ENCODE data around the gene TMEM121B.

TMEM121B gene

DNA sequence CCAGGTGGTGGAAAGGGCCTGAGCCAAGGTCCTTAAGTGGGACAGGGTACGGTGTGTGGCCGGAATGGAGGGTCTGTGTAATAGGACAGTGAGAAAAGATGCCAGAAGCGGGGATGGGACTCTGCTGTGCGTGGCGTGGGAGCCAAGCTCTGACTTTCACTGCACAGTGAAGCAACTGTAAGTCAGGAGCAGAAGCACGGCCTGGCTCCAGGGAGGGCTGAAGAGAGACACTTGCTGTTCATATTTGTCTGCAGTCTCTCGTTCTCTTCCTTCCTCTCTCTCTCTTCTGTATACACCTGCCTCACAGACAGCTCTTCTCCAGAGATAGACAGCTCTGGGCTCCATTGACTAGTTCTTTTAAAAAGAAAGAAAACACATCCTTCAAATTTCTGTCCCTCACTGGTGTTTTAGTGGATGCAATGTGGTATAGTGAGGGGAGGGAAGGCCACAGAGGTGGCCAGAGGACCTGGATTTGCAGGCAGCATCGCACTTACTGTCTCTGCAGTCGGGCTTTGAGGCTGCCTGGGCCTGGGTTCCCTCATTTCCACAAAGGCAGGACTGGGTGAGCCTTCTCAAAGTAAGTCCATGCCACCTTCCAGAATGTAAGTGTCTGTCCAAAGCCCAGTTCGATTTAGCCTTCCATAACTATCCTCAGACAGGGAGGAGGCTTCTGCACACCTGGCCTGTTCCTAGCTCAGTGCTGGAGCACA, 34.2 kb downstream of the TMEM121B start:
- DNase-seq: no peak

DNA sequence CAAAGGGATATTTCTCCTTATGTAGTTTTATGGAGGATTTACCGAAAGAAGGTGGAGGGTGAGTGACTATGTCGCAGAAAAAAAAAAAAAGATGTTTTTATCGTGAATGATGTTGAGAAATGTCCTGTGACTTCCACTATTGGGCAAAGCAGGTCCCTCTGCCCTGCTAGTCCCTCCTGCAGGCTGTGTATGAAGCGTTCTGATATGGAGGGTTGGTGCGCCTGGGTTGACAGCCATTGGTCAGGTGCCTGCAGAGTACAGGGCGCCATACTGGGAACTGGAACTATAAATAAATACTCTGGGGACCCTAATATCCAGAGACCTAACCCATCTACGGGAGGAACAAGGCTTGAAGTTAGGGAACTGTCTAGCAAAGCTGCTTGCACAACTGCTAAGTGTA, 34.9 kb downstream of the TMEM121B start:
- DNase-seq: no peak

DNA sequence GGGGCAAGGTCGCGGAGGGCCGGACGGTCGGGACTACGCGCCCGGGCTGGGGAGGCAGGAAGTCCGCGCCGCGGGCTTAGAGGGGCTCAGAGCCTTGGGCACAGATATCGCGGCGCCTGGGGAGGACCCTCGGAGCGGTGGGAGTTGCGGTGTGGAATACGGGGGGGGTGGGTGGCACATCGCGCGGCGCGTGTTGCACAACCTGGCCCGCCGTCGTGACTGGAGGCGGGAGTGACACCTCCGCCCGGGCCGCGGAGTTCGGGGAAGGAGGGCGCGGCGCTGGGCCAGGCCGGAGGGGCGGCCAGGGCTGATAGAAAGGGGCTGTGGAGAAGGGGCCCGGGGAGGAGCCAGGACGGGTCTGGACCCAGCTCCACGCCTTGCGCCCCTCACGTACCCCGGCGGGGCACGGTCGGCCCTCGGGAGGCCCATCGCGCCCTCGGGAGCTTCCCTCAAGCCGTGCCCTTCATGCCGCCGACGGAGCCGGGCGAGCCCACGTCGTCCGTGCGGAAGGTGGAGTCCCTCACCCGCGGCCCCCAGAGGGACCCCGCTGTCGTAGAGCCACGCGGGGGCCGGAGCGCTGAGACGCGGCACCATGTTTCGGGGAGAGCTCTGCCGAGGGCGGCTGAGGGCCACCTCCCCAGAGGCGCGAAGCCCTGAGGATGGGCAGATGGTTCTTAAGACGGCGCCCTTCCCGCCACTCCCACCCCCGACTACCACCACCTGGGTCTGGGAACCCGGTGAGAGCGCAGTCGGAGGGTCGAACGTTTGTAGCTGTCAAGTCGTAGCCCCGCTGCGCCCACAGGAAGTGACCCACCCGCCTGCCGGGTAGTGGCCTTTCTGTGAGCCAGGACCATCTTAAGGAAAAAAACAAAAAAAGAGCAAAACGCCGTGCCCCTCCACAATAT, 35.6 kb downstream of the TMEM121B start:
- DNase-seq: no peak

DNA sequence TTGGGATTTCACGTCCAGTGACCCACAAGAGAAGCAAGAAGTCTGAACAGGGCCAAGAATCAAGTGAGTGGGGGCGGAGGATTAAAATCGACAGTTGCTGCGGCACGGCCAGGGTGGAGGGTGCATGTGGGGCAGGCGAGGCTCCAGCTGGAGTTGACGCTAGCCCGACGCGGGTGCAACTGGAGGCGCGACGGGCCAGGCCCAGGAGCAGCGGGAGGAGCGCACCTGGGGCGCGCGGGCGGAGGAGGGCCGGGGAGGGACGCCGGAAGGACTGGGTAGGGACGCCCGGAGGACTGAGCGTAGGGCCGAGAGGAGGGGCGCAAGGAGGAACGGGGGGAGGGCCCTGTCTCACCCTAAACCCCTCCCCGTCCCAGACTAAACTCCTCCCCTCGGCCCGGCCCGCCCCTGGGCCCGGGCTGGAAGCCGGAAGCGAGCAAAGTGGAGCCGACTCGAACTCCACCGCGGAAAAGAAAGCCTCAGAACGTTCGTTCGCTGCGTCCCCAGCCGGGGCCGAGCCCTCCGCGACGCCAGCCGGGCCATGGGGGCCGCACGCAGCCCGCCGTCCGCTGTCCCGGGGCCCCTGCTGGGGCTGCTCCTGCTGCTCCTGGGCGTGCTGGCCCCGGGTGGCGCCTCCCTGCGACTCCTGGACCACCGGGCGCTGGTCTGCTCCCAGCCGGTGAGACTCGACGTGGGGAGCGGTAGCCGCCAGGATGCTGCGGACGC, 36.4 kb downstream of the TMEM121B start, which contains the start of gene IL17RA:
Gene IL17RA (plus strand): TSS at position 447 of the 723 bp plus-strand sequence. CDS start 92 bp downstream, at position 539.
- peak; percentile 64 for DNase-seq

DNA sequence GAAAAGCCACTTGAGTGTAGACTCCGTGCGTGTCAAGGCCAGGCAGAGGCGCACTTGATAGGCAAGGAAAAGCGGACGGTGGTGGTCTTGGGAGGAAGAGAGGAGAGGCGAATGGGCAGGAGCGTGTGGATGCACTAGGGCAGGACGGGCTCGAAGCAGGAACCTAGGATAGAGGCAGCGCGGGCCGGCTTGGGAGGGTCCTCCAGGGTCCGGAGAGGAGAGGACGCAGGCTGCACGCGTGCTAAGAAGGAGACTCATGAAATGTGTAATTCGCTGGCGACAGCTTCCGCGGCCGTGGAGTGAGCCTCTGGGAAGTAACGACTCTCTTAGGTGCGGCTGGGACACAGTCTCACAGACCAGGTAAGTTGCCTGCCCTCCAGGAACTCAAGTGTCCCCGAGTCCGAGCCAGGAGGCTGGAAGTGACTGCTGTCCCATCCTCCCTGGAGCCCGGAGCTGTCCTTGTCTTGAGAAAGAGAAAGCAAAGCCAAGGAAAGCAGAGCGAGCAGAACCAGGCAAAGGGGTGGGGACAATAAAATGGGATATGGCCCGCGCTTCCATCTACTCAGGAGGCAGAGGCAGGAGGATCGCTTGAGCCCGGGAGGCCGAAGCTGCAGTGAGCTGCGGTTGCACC, 37.2 kb downstream of the TMEM121B start:
- DNase-seq: no peak

DNA sequence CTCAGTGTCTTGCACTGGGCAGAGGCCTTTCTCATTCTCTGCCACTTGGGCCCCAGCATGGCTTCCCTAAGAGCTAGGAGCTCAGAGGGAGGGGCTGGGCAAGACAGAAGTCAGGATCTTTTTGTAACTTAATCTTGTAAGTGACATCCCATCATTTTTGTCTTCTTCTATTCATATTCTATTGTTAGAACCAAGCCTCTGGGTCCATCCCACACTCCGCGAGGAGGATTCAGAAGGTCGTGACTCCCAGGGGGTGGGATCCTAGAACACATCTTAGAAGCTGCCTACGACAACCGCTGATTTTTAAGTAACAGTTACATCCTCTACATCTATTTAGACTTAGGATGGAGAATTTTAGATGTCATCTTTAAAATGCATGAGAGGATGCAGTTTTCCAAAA, 37.9 kb downstream of the TMEM121B start:
- no peak for DNase-seq

DNA sequence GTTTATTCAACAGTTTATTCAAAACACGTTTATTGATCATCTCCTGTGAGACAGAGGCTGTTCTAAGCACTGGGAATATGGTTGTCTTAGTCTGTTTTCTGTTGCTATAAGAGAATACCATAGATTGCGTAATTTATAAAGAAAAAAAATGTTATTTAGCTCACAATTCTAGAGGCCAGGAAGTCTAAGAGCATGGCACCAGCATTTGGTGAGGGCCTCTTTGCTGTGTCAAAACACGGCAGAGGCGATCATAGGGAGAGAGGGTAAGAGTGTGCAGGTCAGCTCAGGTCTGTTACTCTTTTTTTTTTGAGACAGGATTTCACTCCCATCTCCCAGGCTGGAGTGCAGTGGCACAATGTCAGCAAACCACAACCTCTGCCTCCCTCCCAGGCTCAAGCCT, 41.6 kb downstream of the TMEM121B start:
- DNase-seq: no peak

DNA sequence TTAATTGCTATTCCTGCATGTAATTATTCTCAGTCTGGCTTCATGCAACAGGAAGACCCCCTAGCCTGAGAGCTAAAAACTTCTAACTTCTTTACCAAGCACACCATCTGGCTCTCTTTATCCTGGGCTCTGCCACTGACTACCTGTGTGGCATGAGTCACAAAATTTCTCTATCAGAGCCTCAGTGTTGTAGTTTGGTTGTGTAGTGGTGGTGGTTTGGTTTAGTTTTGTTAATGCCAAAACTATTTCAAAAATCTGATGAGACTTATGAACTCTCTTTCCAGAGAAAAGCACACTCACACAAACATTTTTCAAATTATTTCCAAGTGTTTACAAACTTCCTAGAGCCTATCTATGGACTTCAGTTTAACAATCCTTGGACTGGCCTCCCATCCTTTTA, 43.9 kb downstream of the TMEM121B start:
- no peak for DNase-seq

DNA sequence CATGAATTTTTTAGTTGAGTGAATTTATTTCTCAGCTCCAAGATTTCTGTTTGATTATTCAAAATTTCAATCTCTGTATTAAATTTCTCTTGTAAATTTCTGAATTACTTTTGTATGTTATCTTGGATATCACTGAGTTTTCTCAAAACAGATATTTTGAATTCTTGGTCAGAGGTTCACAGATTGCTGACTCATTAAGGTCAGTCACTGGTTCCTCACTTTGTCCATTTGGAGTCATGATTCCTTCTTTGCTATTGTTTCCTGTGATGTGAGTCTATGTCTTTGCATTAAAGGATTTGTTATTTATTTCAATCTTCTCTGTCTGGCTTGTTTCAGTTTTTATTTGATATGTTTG, 46.5 kb downstream of the TMEM121B start:
- DNase-seq: no peak

DNA sequence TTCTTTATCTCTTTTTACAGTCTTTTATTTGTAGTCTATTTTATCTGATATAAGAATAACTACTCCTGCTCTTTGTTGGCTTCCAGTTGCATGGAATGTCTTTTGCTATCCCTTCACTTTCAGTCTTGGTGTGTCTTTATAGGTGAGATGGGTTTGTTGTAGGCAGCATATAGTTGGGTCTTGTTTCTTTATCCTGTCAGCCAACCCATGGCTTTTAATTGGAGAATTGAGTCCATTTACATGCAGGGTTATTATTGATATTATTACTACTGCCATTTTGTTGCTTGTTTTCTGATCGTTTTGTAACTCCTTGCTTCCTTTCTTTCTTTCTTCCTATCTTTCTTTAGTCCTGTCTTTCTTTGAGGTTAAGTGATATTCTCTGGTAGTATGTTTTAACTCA, 48.3 kb downstream of the TMEM121B start:
- no peak for DNase-seq

Data from NCI-H1436 treated with DMSO at 0.1 percent for 48 hours (cell line).